Prostate gland (tissue), 2 donors: ENCODE results near the gene IL11. TPM values are rescaled to one million over a fixed set of nuclear protein-coding genes. Genes with fewer than 3 reads are reported as not detected.

Experiments
- DNase-seq: peaks from one replicate; pipeline ENCODE4 v3.0.0-alpha.2; 2019; ENCODE audit warnings: low spot score
- H3K27ac ChIP-seq, 2 donors: fragments of 200-600 bp; sonication (generic); 2 replicates each; pipeline ENCODE4 v1.5.1; 2017 to 2019
- H3K27me3 ChIP-seq: fragments of 200-600 bp; sonication (generic); replicated peaks from 2 replicates; pipeline ENCODE4 v1.5.1; 2019; ENCODE audit not compliant: insufficient read depth
- H3K36me3 ChIP-seq, 2 donors: fragments of 200-600 bp; sonication (generic); 1 replicate in 1 of 2; 2 replicates in 1 of 2; pipeline versions ENCODE4 v1.5.1 to v1.8.1; 2017 to 2019
- H3K4me1 ChIP-seq: fragments of 200-600 bp; sonication (generic); replicated peaks from 2 replicates; pipeline ENCODE4 v1.5.1; 2019
- H3K4me3 ChIP-seq, 2 donors: fragments of 200-600 bp; sonication (generic); 2 replicates each; pipeline ENCODE4 v1.5.1; 2017 to 2019
- H3K9me3 ChIP-seq: fragments of 200-600 bp; sonication (generic); 2 replicates; pipeline ENCODE4 v1.5.1; 2017
- CTCF ChIP-seq, 4 experiments: fragments of 200-600 bp in 2 of 4; fragments of 450-650 bp in 2 of 4; sonication (generic) in 2 of 4; IDR thresholded peaks; 1 replicate in 3 of 4; 2 replicates in 1 of 4; pipeline ENCODE4 v1.5.1; 2016 to 2019; ENCODE audit warnings: antibody characterized with exemption in 4 of 4, mild to moderate bottlenecking in 2 of 4, moderate library complexity in 2 of 4
- POLR2A ChIP-seq: fragments of 450-650 bp; IDR thresholded peaks from one replicate; pipeline ENCODE4 v1.6.1; 2016; ENCODE audit warnings: antibody characterized with exemption, mild to moderate bottlenecking
- POLR2AphosphoS5 ChIP-seq: sonication (generic); formaldehyde crosslinking; IDR thresholded peaks from one replicate; pipeline ENCODE4 v1.6.1; 2017; ENCODE audit warnings: antibody characterized with exemption
- WGBS: methylation state at CpG from one replicate; pipeline ENCODE4 v1.1.5; 2018; 5-methylcytosine and 5-hydroxymethylcytosine counted together
- intact Hi-C: fragments of 100-400 bp; cut with DNase I; formaldehyde crosslinking; loops from one replicate; pipeline ENCODE4 v1.14.2; 2022
- total RNA-seq, 2 donors: library from RNA; depleted of rRNA; stranded (reverse); fragments of >200 nt; gene quantifications; one replicate each; pipeline ENCODE4 v1.1.0, GENCODE V29; 2016

IL11 gene
- total RNA-seq, 2 donors from 2014 or later = 2.0 TPM; not detected in 1

- no peak for DNase-seq
- Histone ChIP-seq H3K4me1 (peaks cover 30% of the 10 kb centered on the region), H3K27me3 (no peaks in the 10 kb centered on the region), H3K36me3 (peaks cover 0 to 5% of the 10 kb centered on the region in 2 donors), H3K27ac (peak overlapping the region; percentile 93 to 96), H3K4me3 (peak overlapping the region; percentile 74 to 78), H3K9me3 (no peaks in the 10 kb centered on the region)
- intact Hi-C loops = loop anchor here (5.0 kb wide), 2 partner anchors 44 to 84 kb away; no protein-coding TSS in a partner anchor
- WGBS = 1% methylated on average over 33 of the region's 33 CpGs
- TF ChIP-seq POLR2A (no peak), CTCF (IDR thresholded peaks at IDR 0.05) (no peak), POLR2AphosphoS5 (no peak)
These were observed 16.3 kb upstream of the IL11 start for GRCh38 chr19:55386493-55386971.

GRCh38 chr19:55385724-55386492, 15.6 kb upstream of the IL11 start, which contains the start of gene RPL28:
Gene RPL28 (plus strand): TSS chr19:55385932. CDS start chr19:55386358, 426 bp downstream.
- peaks cover 30% of the 10 kb centered on the region for H3K4me1 ChIP-seq
- TF ChIP-seq POLR2AphosphoS5 (peak; percentile 100), CTCF (IDR thresholded peaks at IDR 0.05) (peak in 1 of 4 experiments; percentile 6), POLR2A (peak; percentile 99)
- intact Hi-C loops = loop anchor here (5.0 kb wide), 2 partner anchors 44 to 84 kb away; no protein-coding TSS in a partner anchor
- DNase-seq = peak; percentile 99
- peak within 1 kb of the TSS; percentile 74 to 78 for H3K4me3 ChIP-seq
- under 1% methylated on average over 68 of the region's 68 CpGs for WGBS
- H3K27me3 ChIP-seq = no peaks in the 10 kb centered on the region
- H3K27ac ChIP-seq = peak within 1 kb of the TSS; percentile 93 to 96
- H3K36me3 ChIP-seq = peaks cover 0 to 5% of the 10 kb centered on the region in 2 donors
- H3K9me3 ChIP-seq = no peaks in the 10 kb centered on the region

GRCh38 chr19:55384920-55385723, 14.9 kb upstream of the IL11 start:
- 10% methylated on average over 34 of the region's 34 CpGs for WGBS
- DNase-seq = peak; percentile 96
- peaks cover 30% of the 10 kb centered on the region for H3K4me1 ChIP-seq
- peak overlapping the region; percentile 93 to 96 for H3K27ac ChIP-seq
- peaks cover 0 to 5% of the 10 kb centered on the region in 2 donors for H3K36me3 ChIP-seq
- intact Hi-C loops = loop anchor here (5.0 kb wide), 2 partner anchors 43 to 83 kb away; no protein-coding TSS in a partner anchor
- no peaks in the 10 kb centered on the region for H3K27me3 ChIP-seq
- H3K9me3 ChIP-seq = no peaks in the 10 kb centered on the region
- peak overlapping the region; percentile 74 to 78 for H3K4me3 ChIP-seq
- TF ChIP-seq POLR2A (peak; percentile 53), CTCF (IDR thresholded peaks at IDR 0.05) (no peak), POLR2AphosphoS5 (no peak)

- peak; percentile 50 for TF ChIP-seq POLR2A
- no peak for TF ChIP-seq CTCF (IDR thresholded peaks at IDR 0.05)
- H3K4me1 ChIP-seq = peaks cover 30% of the 10 kb centered on the region
- WGBS = 25% methylated on average over 49 of the region's 72 CpGs
These were observed 14.1 kb upstream of the IL11 start, which contains the start of gene TMEM238 for GRCh38 chr19:55384131-55384919. Gene TMEM238 (minus strand): TSS chr19:55384292. CDS start chr19:55384259, 33 bp downstream.

More at GRCh38 chr19:55384131-55384919, 14.1 kb upstream of the IL11 start, which contains the start of gene TMEM238:
- Histone ChIP-seq H3K4me3 (peak within 1 kb of the TSS; percentile 74 to 78), H3K36me3 (peaks cover 0 to 5% of the 10 kb centered on the region in 2 donors), H3K9me3 (no peaks in the 10 kb centered on the region), H3K27ac (peak within 1 kb of the TSS; percentile 93 to 96), H3K27me3 (no peaks in the 10 kb centered on the region)
- intact Hi-C loops = no loop called here
- DNase-seq = peak; percentile 41
